Measurements from ENCODE around the gene SHROOM1. TPM values are rescaled to one million over a fixed set of nuclear protein-coding genes. Genes with fewer than 3 reads are reported as not detected.

SHROOM1 gene
- total RNA-seq, 1 experiment from 2014 or later: 0.54 TPM

DNA sequence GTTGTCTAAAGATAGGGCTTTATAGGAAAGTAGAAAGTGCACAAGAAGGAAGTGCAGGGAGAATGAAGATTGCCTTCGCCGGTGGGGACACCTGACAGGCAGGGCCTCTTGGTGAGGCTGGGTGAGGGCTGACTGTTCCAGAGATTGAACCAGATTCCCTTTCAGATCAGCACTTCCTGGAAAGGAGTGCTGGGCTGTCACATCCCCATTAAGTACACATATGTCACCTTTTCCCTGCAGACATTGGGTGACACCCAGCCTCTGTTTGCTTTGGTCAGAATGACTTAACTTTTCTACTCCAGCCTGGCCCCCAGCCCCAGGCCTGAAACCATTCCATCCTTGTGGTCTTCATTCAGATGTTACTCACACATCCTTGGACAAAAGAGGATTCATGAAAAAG, 7.4 kb upstream of the SHROOM1 start:
- Histone ChIP-seq H3K9me3 (ENCODE audit: low read depth, low read length, poor library complexity, severe bottlenecking) (no peaks in the 10 kb centered on the region), H3K4me1 (ENCODE audit: insufficient read depth, low read length, poor library complexity, severe bottlenecking) (no peaks in the 10 kb centered on the region), H3K36me3 (ENCODE audit: insufficient read depth, low read length, poor library complexity, severe bottlenecking) (no peaks in the 10 kb centered on the region), H3K4me3 (ENCODE audit: low read depth, low read length, poor library complexity, severe bottlenecking) (no peak overlapping the region), H3K27me3 (replicated peaks; ENCODE audit: insufficient read depth, low read depth, low read length, poor library complexity) (no peaks in the 10 kb centered on the region), H3K27ac (ENCODE audit: low read depth, low read length, poor library complexity, severe bottlenecking) (no peak overlapping the region)
- intact Hi-C loops (cut with micrococcal nuclease; ENCODE audit: unreplicated experiment): no loop called here
- no TSS peak for BruUV-seq (replicated peaks)
- POLR2A ChIA-PET (ENCODE audit: low non-redundant PET): no interaction called here
- TF ChIP-seq EZH2 (IDR thresholded peaks at IDR 0.05; ENCODE audit: borderline replicate concordance, low read depth, low read length, poor library complexity, severe bottlenecking): no peak
- TF ChIP-seq, protein P1, sequence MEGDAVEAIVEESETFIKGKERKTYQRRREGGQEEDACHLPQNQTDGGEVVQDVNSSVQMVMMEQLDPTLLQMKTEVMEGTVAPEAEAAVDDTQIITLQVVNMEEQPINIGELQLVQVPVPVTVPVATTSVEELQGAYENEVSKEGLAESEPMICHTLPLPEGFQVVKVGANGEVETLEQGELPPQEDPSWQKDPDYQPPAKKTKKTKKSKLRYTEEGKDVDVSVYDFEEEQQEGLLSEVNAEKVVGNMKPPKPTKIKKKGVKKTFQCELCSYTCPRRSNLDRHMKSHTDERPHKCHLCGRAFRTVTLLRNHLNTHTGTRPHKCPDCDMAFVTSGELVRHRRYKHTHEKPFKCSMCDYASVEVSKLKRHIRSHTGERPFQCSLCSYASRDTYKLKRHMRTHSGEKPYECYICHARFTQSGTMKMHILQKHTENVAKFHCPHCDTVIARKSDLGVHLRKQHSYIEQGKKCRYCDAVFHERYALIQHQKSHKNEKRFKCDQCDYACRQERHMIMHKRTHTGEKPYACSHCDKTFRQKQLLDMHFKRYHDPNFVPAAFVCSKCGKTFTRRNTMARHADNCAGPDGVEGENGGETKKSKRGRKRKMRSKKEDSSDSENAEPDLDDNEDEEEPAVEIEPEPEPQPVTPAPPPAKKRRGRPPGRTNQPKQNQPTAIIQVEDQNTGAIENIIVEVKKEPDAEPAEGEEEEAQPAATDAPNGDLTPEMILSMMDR (conservative IDR thresholded peaks at IDR 0.05; ENCODE audit: low read depth, low read length): no peak
- no peak for DNase-seq (ENCODE audit: low spot score)
- CTCF ChIA-PET: no interaction called here

- intact Hi-C loops (cut with micrococcal nuclease; ENCODE audit: unreplicated experiment): no loop called here
- CTCF ChIA-PET: interaction anchor here (0.5 kb wide), 1 partner anchor 1968 kb away, joined by 7 read pairs; no protein-coding TSS in a partner anchor
- no peak for DNase-seq (ENCODE audit: low spot score)
- TF ChIP-seq, protein P1 (conservative IDR thresholded peaks at IDR 0.05; ENCODE audit: low read depth, low read length): no peak
- TF ChIP-seq EZH2 (IDR thresholded peaks at IDR 0.05; ENCODE audit: borderline replicate concordance, low read depth, low read length, poor library complexity, severe bottlenecking): no peak
- no peak overlapping the region for H3K27ac ChIP-seq (ENCODE audit: low read depth, low read length, poor library complexity, severe bottlenecking)
- POLR2A ChIA-PET (ENCODE audit: low non-redundant PET): no interaction called here
- no peak overlapping the region for H3K4me3 ChIP-seq (ENCODE audit: low read depth, low read length, poor library complexity, severe bottlenecking)
- no TSS peak for BruUV-seq (replicated peaks)
- H3K4me1 ChIP-seq (ENCODE audit: insufficient read depth, low read length, poor library complexity, severe bottlenecking): no peaks in the 10 kb centered on the region
- H3K27me3 ChIP-seq (replicated peaks; ENCODE audit: insufficient read depth, low read depth, low read length, poor library complexity): no peaks in the 10 kb centered on the region
- no peaks in the 10 kb centered on the region for H3K36me3 ChIP-seq (ENCODE audit: insufficient read depth, low read length, poor library complexity, severe bottlenecking)
- H3K9me3 ChIP-seq (ENCODE audit: low read depth, low read length, poor library complexity, severe bottlenecking): no peaks in the 10 kb centered on the region
Measured at GRCh38 chr5:132836852-132837251, 6.4 kb upstream of the SHROOM1 start.

DNA sequence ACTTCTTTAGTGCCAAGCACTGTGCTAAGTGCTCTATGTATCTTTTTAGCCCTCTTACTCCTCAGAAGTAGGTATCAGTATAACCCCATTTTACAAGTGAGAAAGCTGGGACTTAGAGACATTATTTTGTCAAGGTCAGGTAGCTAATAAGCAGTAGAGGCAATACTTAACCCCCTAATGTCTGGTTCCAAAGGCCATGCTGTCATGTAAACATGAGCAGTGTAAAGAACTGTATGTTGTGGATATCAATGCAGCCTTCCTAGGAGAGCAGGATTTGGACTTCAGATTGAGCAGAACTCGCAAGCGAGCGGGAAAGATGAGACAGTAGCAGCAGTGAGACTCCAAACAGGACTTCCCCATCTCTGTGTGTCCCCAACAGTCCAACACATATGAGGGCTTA, 3.6 kb upstream of the SHROOM1 start:
- ChIA-PET CTCF (no interaction called here), POLR2A (ENCODE audit: low non-redundant PET) (no interaction called here)

More for the DNA sequence above, 3.6 kb upstream of the SHROOM1 start:
- Histone ChIP-seq H3K9me3 (ENCODE audit: low read depth, low read length, poor library complexity, severe bottlenecking) (no peaks in the 10 kb centered on the region), H3K4me3 (ENCODE audit: low read depth, low read length, poor library complexity, severe bottlenecking) (no peak overlapping the region), H3K36me3 (ENCODE audit: insufficient read depth, low read length, poor library complexity, severe bottlenecking) (no peaks in the 10 kb centered on the region), H3K4me1 (ENCODE audit: insufficient read depth, low read length, poor library complexity, severe bottlenecking) (peaks cover 2% of the 10 kb centered on the region), H3K27ac (ENCODE audit: low read depth, low read length, poor library complexity, severe bottlenecking) (no peak overlapping the region), H3K27me3 (replicated peaks; ENCODE audit: insufficient read depth, low read depth, low read length, poor library complexity) (peaks cover 6% of the 10 kb centered on the region)
- no peak for TF ChIP-seq EZH2 (IDR thresholded peaks at IDR 0.05; ENCODE audit: borderline replicate concordance, low read depth, low read length, poor library complexity, severe bottlenecking)
- TF ChIP-seq, protein P1 (conservative IDR thresholded peaks at IDR 0.05; ENCODE audit: low read depth, low read length): no peak
- intact Hi-C loops (cut with micrococcal nuclease; ENCODE audit: unreplicated experiment): no loop called here
- DNase-seq (ENCODE audit: low spot score): no peak
- BruUV-seq (replicated peaks): no TSS peak
